ENCODE measurements around the gene PIK3AP1. TPM values are rescaled to one million over a fixed set of nuclear protein-coding genes. Genes with fewer than 3 reads are reported as not detected.

Gene PIK3AP1
- total RNA-seq, 1 experiment from 2014 or later = 1.7 TPM

DNA sequence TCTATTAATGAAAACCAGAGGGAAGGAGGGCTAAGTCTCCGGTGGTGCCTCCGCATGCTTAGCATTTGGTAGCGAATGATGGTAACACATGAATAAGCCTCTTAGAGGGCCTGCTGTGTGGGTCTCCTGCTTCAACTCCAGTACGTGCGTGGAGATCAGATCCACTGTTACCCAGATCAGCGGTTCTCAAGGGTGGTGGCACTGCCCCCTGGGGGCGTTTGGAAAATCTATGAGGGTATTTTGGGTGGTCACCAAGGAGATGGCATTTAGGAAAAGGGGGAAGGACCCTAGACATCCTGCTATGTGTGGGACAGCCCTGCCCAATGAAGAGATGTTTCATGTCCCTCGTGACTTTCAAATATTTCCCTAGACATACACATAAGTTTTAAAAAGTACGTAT, 76.4 kb downstream of the PIK3AP1 start:
- no peaks in the 10 kb centered on the region for H4K20me1 ChIP-seq (ENCODE audit: insufficient read depth)
- TF ChIP-seq, protein P1, sequence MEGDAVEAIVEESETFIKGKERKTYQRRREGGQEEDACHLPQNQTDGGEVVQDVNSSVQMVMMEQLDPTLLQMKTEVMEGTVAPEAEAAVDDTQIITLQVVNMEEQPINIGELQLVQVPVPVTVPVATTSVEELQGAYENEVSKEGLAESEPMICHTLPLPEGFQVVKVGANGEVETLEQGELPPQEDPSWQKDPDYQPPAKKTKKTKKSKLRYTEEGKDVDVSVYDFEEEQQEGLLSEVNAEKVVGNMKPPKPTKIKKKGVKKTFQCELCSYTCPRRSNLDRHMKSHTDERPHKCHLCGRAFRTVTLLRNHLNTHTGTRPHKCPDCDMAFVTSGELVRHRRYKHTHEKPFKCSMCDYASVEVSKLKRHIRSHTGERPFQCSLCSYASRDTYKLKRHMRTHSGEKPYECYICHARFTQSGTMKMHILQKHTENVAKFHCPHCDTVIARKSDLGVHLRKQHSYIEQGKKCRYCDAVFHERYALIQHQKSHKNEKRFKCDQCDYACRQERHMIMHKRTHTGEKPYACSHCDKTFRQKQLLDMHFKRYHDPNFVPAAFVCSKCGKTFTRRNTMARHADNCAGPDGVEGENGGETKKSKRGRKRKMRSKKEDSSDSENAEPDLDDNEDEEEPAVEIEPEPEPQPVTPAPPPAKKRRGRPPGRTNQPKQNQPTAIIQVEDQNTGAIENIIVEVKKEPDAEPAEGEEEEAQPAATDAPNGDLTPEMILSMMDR (conservative IDR thresholded peaks at IDR 0.05) = no peak
- TF ChIP-seq EZH2 (IDR thresholded peaks at IDR 0.05; ENCODE audit: low read depth) = no peak
- H3F3A ChIP-seq (ENCODE audit: insufficient read depth, low read depth) = peaks cover 14% of the 10 kb centered on the region; the same call in 1 of the 2 replicates
- intact Hi-C loops (cut with micrococcal nuclease; ENCODE audit: unreplicated experiment) = loop anchor here (5.0 kb wide), 1 partner anchor 423 kb away; no protein-coding TSS in a partner anchor
- no peak overlapping the region for H3K4me2 ChIP-seq
- no peaks in the 10 kb centered on the region for H3K27me3 ChIP-seq (ENCODE audit: insufficient read depth, low read depth)
- no peak for DNase-seq
- no peaks in the 10 kb centered on the region for H3K36me3 ChIP-seq (ENCODE audit: low read depth)
- H3K9me3 ChIP-seq (ENCODE audit: insufficient read depth, low read depth) = no peaks in the 10 kb centered on the region
- no peak overlapping the region for H3K4me3 ChIP-seq
- ChIA-PET POLR2A (ENCODE audit: unreplicated experiment) (no interaction called here), CTCF (no interaction called here)
- H2AFZ ChIP-seq = no peak overlapping the region
- peaks cover 25% of the 10 kb centered on the region for H3K4me1 ChIP-seq (replicated peaks; ENCODE audit: insufficient read depth)
- no peaks in the 10 kb centered on the region for H3K9me2 ChIP-seq (ENCODE audit: insufficient read depth)
- no peaks in the 10 kb centered on the region for H3K79me2 ChIP-seq (ENCODE audit: low read depth)
- no TSS peak for BruUV-seq (replicated peaks)
- no peak overlapping the region for H3K27ac ChIP-seq

DNA sequence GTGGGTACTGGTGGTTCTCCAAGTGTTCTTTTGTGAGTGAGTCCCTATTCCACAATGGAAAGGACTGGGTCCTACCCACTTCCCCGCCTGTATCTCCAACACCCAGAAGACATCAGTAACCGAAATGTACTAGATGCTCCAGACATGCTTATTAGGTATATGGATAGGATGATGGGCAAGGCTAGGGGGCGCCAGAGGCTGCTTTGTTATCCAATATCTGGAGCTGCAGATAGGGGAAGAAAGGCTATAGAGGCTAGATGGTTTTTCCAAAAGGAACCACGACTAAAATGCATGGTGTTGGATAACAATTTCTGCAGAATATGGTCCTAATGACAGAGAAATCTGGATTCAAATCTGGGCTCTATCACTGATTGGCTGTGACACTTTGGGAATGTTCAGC, 77.3 kb downstream of the PIK3AP1 start:
- H3F3A ChIP-seq (ENCODE audit: insufficient read depth, low read depth) = peaks cover 14% of the 10 kb centered on the region; the same call in 1 of the 2 replicates
- no peaks in the 10 kb centered on the region for H3K36me3 ChIP-seq (ENCODE audit: low read depth)
- ChIA-PET CTCF (no interaction called here), POLR2A (ENCODE audit: unreplicated experiment) (no interaction called here)
- H2AFZ ChIP-seq = no peak overlapping the region
- no peak overlapping the region for H3K4me2 ChIP-seq
- no peak overlapping the region for H3K27ac ChIP-seq
- BruUV-seq (replicated peaks) = no TSS peak
- H3K27me3 ChIP-seq (ENCODE audit: insufficient read depth, low read depth) = no peaks in the 10 kb centered on the region
- intact Hi-C loops (cut with micrococcal nuclease; ENCODE audit: unreplicated experiment) = loop anchor here (5.0 kb wide), 1 partner anchor 424 kb away; no protein-coding TSS in a partner anchor
- H3K4me1 ChIP-seq (replicated peaks; ENCODE audit: insufficient read depth) = peaks cover 23% of the 10 kb centered on the region
- TF ChIP-seq, protein P1 (conservative IDR thresholded peaks at IDR 0.05) = peak; percentile 47; the same call in 1 of the 2 replicates
- no peak for TF ChIP-seq EZH2 (IDR thresholded peaks at IDR 0.05; ENCODE audit: low read depth)
- no peaks in the 10 kb centered on the region for H3K79me2 ChIP-seq (ENCODE audit: low read depth)
- no peaks in the 10 kb centered on the region for H4K20me1 ChIP-seq (ENCODE audit: insufficient read depth)
- no peak overlapping the region for H3K4me3 ChIP-seq
- H3K9me2 ChIP-seq (ENCODE audit: insufficient read depth) = no peaks in the 10 kb centered on the region
- peak in 1 of 2 experiments; percentile 35 for DNase-seq
- H3K9me3 ChIP-seq (ENCODE audit: insufficient read depth, low read depth) = no peaks in the 10 kb centered on the region

DNA sequence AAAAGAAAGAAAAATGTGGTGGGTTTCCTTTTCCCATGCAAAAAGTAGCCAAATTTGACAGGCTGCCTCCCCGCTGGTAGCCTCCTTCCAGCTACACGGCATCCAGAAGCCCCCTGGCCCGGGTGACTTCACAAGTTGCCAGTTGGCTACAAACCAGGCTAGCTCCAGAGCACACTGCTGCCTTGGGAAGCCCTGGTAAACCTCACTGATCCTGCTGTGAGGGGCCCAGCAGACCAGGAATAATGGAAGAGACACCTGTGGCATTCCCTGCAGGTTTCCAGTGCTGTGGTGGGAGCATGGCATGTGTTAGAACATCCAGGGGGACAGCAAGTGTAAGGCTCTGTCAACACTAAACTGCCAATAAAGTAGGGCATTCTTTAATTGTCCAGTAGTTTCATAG, 77.8 kb downstream of the PIK3AP1 start:
- H4K20me1 ChIP-seq (ENCODE audit: insufficient read depth) = no peaks in the 10 kb centered on the region
- no peak overlapping the region for H2AFZ ChIP-seq
- H3K36me3 ChIP-seq (ENCODE audit: low read depth) = no peaks in the 10 kb centered on the region
- H3K27ac ChIP-seq = no peak overlapping the region
- H3K4me3 ChIP-seq = no peak overlapping the region
- peaks cover 14% of the 10 kb centered on the region; the same call in 1 of the 2 replicates for H3F3A ChIP-seq (ENCODE audit: insufficient read depth, low read depth)
- intact Hi-C loops (cut with micrococcal nuclease; ENCODE audit: unreplicated experiment) = loop anchor here (5.0 kb wide), 1 partner anchor 425 kb away; no protein-coding TSS in a partner anchor
- no peaks in the 10 kb centered on the region for H3K79me2 ChIP-seq (ENCODE audit: low read depth)
- no TSS peak for BruUV-seq (replicated peaks)
- CTCF ChIA-PET = no interaction called here
- no peaks in the 10 kb centered on the region for H3K9me3 ChIP-seq (ENCODE audit: insufficient read depth, low read depth)
- H3K4me2 ChIP-seq = no peak overlapping the region
- POLR2A ChIA-PET (ENCODE audit: unreplicated experiment) = no interaction called here
- DNase-seq = no peak
- H3K27me3 ChIP-seq (ENCODE audit: insufficient read depth, low read depth) = no peaks in the 10 kb centered on the region
- TF ChIP-seq, protein P1 (conservative IDR thresholded peaks at IDR 0.05) = no peak
- TF ChIP-seq EZH2 (IDR thresholded peaks at IDR 0.05; ENCODE audit: low read depth) = no peak
- H3K9me2 ChIP-seq (ENCODE audit: insufficient read depth) = no peaks in the 10 kb centered on the region
- peaks cover 19% of the 10 kb centered on the region for H3K4me1 ChIP-seq (replicated peaks; ENCODE audit: insufficient read depth)
